ENCODE data around the gene GPI. TPM values are rescaled to one million over a fixed set of nuclear protein-coding genes. Genes with fewer than 3 reads are reported as not detected.
"Not testable (repeated sequence)": the region's sequence is repeated elsewhere in the genome, so short reads cannot be mapped to it uniquely, and the experiment has no call there.

The GPI gene
- total and polyA plus RNA-seq, 2 donors (not counting 1 experiment from before 2014, with no cell fraction given): 112 to 173 TPM

GRCh38 chr19:34387446-34387810 lies 22.4 kb downstream of the GPI start:
- DNase-seq (ENCODE audit: low read depth in 2 of 2): no peak
- no peaks in the 10 kb centered on the region for H3K79me2 ChIP-seq (ENCODE audit: control insufficient read depth, insufficient read depth, low read length)
- H3K4me1 ChIP-seq (ENCODE audit: control insufficient read depth, extremely low read depth, insufficient read depth, low read length): no peaks in the 10 kb centered on the region
- H3K9ac ChIP-seq (ENCODE audit: insufficient read depth, low read length): no peak overlapping the region
- TF ChIP-seq, protein P1, sequence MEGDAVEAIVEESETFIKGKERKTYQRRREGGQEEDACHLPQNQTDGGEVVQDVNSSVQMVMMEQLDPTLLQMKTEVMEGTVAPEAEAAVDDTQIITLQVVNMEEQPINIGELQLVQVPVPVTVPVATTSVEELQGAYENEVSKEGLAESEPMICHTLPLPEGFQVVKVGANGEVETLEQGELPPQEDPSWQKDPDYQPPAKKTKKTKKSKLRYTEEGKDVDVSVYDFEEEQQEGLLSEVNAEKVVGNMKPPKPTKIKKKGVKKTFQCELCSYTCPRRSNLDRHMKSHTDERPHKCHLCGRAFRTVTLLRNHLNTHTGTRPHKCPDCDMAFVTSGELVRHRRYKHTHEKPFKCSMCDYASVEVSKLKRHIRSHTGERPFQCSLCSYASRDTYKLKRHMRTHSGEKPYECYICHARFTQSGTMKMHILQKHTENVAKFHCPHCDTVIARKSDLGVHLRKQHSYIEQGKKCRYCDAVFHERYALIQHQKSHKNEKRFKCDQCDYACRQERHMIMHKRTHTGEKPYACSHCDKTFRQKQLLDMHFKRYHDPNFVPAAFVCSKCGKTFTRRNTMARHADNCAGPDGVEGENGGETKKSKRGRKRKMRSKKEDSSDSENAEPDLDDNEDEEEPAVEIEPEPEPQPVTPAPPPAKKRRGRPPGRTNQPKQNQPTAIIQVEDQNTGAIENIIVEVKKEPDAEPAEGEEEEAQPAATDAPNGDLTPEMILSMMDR (conservative IDR thresholded peaks at IDR 0.05 in 1 of 2, IDR thresholded peaks at IDR 0.05 in 1 of 2; ENCODE audit: low read depth in 1 of 2, low read length in 2 of 2): no peak
- no peak for TF ChIP-seq EZH2 (IDR thresholded peaks at IDR 0.05; ENCODE audit: low read length, missing control alignments)
- peaks cover 31% of the 10 kb centered on the region for H3K36me3 ChIP-seq (ENCODE audit: control insufficient read depth, insufficient read depth, low read length)
- no peak overlapping the region for H3K4me2 ChIP-seq (ENCODE audit: extremely low read depth, insufficient read depth, low read length)
- H3K9me3 ChIP-seq (ENCODE audit: control insufficient read depth, insufficient read depth, low read depth, low read length): no peaks in the 10 kb centered on the region
- H3K27ac ChIP-seq (ENCODE audit: insufficient read depth, low read length): no peak overlapping the region
- H3K4me3 ChIP-seq (replicated peaks in 1 of 4; ENCODE audit: control extremely low read depth in 1 of 4, insufficient read depth in 1 of 4, low read depth in 3 of 4, low read length in 4 of 4): no peak overlapping the region
- H2AFZ ChIP-seq (ENCODE audit: low read length): no peak overlapping the region
- no peaks in the 10 kb centered on the region for H3K27me3 ChIP-seq (ENCODE audit: control insufficient read depth, insufficient read depth, low read length)
- no peaks in the 10 kb centered on the region for H4K20me1 ChIP-seq (ENCODE audit: control insufficient read depth, extremely low read depth, insufficient read depth, low read length)

DNA sequence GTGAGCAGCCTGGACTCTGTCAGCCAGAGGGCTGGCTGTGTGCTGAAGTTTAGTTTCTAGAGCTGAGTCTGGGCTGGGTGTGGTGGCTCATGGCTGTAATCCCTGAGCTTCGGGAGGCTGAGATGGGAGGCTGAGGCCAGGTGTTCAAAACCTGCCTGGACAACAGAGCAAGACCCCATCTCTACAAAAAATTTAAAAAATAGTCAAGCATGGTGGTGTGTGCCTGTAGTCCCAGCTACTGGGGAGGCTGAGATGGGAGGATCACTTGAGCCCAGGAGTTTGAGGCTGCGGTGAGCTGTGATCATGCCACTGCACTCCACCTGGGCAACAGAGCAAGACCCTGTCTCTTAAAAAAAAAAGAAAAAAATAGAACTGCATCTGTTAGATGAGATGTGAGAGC lies 23.7 kb downstream of the GPI start:
- not testable (repeated sequence) for DNase-seq (ENCODE audit: low read depth in 2 of 2); H3K9me3 ChIP-seq (ENCODE audit: control insufficient read depth, insufficient read depth, low read depth, low read length); H3K79me2 ChIP-seq (ENCODE audit: control insufficient read depth, insufficient read depth, low read length); H4K20me1 ChIP-seq (ENCODE audit: control insufficient read depth, extremely low read depth, insufficient read depth, low read length); H3K4me3 ChIP-seq (replicated peaks in 1 of 4; ENCODE audit: control extremely low read depth in 1 of 4, insufficient read depth in 1 of 4, low read depth in 3 of 4, low read length in 4 of 4); H3K27me3 ChIP-seq (ENCODE audit: control insufficient read depth, insufficient read depth, low read length); H3K4me2 ChIP-seq (ENCODE audit: extremely low read depth, insufficient read depth, low read length); H2AFZ ChIP-seq (ENCODE audit: low read length); H3K4me1 ChIP-seq (ENCODE audit: control insufficient read depth, extremely low read depth, insufficient read depth, low read length); H3K9ac ChIP-seq (ENCODE audit: insufficient read depth, low read length); H3K27ac ChIP-seq (ENCODE audit: insufficient read depth, low read length)
- H3K36me3 ChIP-seq (ENCODE audit: control insufficient read depth, insufficient read depth, low read length): peaks cover 35% of the 10 kb centered on the region

DNA sequence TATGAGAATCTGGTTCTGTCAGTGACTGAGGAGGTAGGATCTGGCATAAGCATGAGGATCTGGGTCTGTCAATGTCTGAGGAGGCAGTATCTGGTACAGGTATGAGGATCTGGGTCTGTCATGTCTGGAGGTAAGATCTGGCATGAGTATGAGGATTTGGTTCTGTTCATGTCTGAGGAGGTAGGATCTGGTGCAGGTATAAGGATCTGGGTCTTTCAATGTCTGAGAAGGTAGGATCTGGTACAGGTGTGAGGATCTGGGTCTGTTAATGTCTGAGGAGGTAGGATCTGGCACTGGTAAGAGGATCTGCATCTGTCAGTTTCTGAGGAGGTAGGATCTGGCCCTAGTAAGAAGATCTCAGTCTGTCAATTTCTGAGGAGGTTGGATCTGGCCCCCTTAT lies 26.8 kb downstream of the GPI start:
- Histone ChIP-seq H3K4me3 (replicated peaks in 1 of 4; ENCODE audit: control extremely low read depth in 1 of 4, insufficient read depth in 1 of 4, low read depth in 3 of 4, low read length in 4 of 4) (no peak overlapping the region), H3K4me2 (ENCODE audit: extremely low read depth, insufficient read depth, low read length) (no peak overlapping the region), H3K27ac (ENCODE audit: insufficient read depth, low read length) (no peak overlapping the region), H3K9ac (ENCODE audit: insufficient read depth, low read length) (no peak overlapping the region), H4K20me1 (ENCODE audit: control insufficient read depth, extremely low read depth, insufficient read depth, low read length) (no peaks in the 10 kb centered on the region), H3K4me1 (ENCODE audit: control insufficient read depth, extremely low read depth, insufficient read depth, low read length) (no peaks in the 10 kb centered on the region), H3K36me3 (ENCODE audit: control insufficient read depth, insufficient read depth, low read length) (peaks cover 36% of the 10 kb centered on the region), H3K9me3 (ENCODE audit: control insufficient read depth, insufficient read depth, low read depth, low read length) (no peaks in the 10 kb centered on the region), H3K79me2 (ENCODE audit: control insufficient read depth, insufficient read depth, low read length) (no peaks in the 10 kb centered on the region), H3K27me3 (ENCODE audit: control insufficient read depth, insufficient read depth, low read length) (no peaks in the 10 kb centered on the region), H2AFZ (ENCODE audit: low read length) (no peak overlapping the region)
- TF ChIP-seq, protein P1 (conservative IDR thresholded peaks at IDR 0.05 in 1 of 2, IDR thresholded peaks at IDR 0.05 in 1 of 2; ENCODE audit: low read depth in 1 of 2, low read length in 2 of 2): no peak
- no peak for TF ChIP-seq EZH2 (IDR thresholded peaks at IDR 0.05; ENCODE audit: low read length, missing control alignments)
- DNase-seq (ENCODE audit: low read depth in 2 of 2): no peak

Data from fibroblast of lung (primary cell).